Erythroblast (primary cell): ENCODE measurements around the gene LRBA.

ENCODE experiments used
- GATA1 ChIP-seq: IDR thresholded peaks from 2 replicates; pipeline ENCODE4 v1.6.1; 2011; ENCODE audit warnings: low read depth, mild to moderate bottlenecking, control low read depth, low read length, moderate library complexity
- POLR2A ChIP-seq: IDR thresholded peaks from 2 replicates; pipeline ENCODE4 v1.6.1; 2011; ENCODE audit warnings: mild to moderate bottlenecking, low read length

GRCh38 chr4:151015459-151016347 lies 619 bp upstream of the LRBA start:
- TF ChIP-seq POLR2A: peak; percentile 94
- TF ChIP-seq GATA1: no peak
